Upper lobe of left lung (tissue), 4 donors: ENCODE results near the gene MMP11.

ENCODE experiments used
- EP300 ChIP-seq, 4 donors: sonication (generic); formaldehyde crosslinking; IDR thresholded peaks; one replicate each; pipeline ENCODE4 v1.5.1; 2017; ENCODE audit warnings: antibody characterized with exemption in 4 of 4, control low read depth in 2 of 4
- POLR2A ChIP-seq, 4 donors: fragments of 450-650 bp; IDR thresholded peaks; one replicate each; pipeline ENCODE4 v1.5.1; 2016 to 2017; ENCODE audit warnings: antibody characterized with exemption in 4 of 4, mild to moderate bottlenecking in 2 of 4
- POLR2AphosphoS5 ChIP-seq, 2 donors: sonication (generic); formaldehyde crosslinking; IDR thresholded peaks; one replicate each; pipeline ENCODE4 v1.5.1; 2017; ENCODE audit warnings: antibody characterized with exemption in 2 of 2

GRCh38 chr22:23791738-23792645, 19.3 kb downstream of the MMP11 start:
- TF ChIP-seq POLR2A (IDR thresholded peaks at IDR 0.05) (no peak), EP300 (IDR thresholded peaks at IDR 0.05) (no peak), POLR2AphosphoS5 (IDR thresholded peaks at IDR 0.05) (no peak)
